GM19240 (cell line): ENCODE results near the gene FIGNL1.

Experiments used
- DNase-seq: peaks from one replicate; pipeline ENCODE4 v3.0.0; 2011; ENCODE audit warnings: low spot score; ENCODE audit not compliant: insufficient read length

Gene FIGNL1

GRCh38 chr7:50428911-50429310, 21.2 kb downstream of the FIGNL1 start:
- no peak for DNase-seq

GRCh38 chr7:50427518-50427917, 22.6 kb downstream of the FIGNL1 start:
- no peak for DNase-seq

- no peak for DNase-seq
Measured at GRCh38 chr7:50426280-50427045, 23.7 kb downstream of the FIGNL1 start.

GRCh38 chr7:50425318-50425717, 24.8 kb downstream of the FIGNL1 start:
- DNase-seq: no peak

- no peak for DNase-seq
Measured at GRCh38 chr7:50423860-50424259, 26.3 kb downstream of the FIGNL1 start.

- DNase-seq: no peak
Measured at GRCh38 chr7:50422858-50423257, 27.3 kb downstream of the FIGNL1 start.

- DNase-seq: no peak
Measured at GRCh38 chr7:50421043-50421442, 29.1 kb downstream of the FIGNL1 start.

GRCh38 chr7:50418526-50419290, 31.4 kb downstream of the FIGNL1 start:
- DNase-seq: no peak

- no peak for DNase-seq
Measured at GRCh38 chr7:50418086-50418515, 32.0 kb downstream of the FIGNL1 start.

GRCh38 chr7:50416527-50417182, 33.5 kb downstream of the FIGNL1 start:
- DNase-seq: no peak

GRCh38 chr7:50415844-50416364, 34.2 kb downstream of the FIGNL1 start:
- no peak for DNase-seq

- no peak for DNase-seq
Measured at GRCh38 chr7:50413561-50413960, 36.6 kb downstream of the FIGNL1 start.

- DNase-seq: no peak
Measured at GRCh38 chr7:50412973-50413372, 37.2 kb downstream of the FIGNL1 start.

- no peak for DNase-seq
Measured at GRCh38 chr7:50411332-50411731, 38.8 kb downstream of the FIGNL1 start.

- no peak for DNase-seq
Measured at GRCh38 chr7:50409856-50410745, 40.0 kb downstream of the FIGNL1 start.

GRCh38 chr7:50406935-50407334, 43.2 kb downstream of the FIGNL1 start:
- DNase-seq: no peak

- DNase-seq: no peak
Measured at GRCh38 chr7:50405221-50405620, 44.9 kb downstream of the FIGNL1 start.

GRCh38 chr7:50404392-50404791, 45.8 kb downstream of the FIGNL1 start:
- DNase-seq: no peak

GRCh38 chr7:50400114-50400513, 50.0 kb downstream of the FIGNL1 start:
- DNase-seq: no peak

GRCh38 chr7:50399635-50400034, 50.5 kb downstream of the FIGNL1 start:
- no peak for DNase-seq

- DNase-seq: no peak
Measured at GRCh38 chr7:50399206-50399605, 50.9 kb downstream of the FIGNL1 start.
